ENCODE data around the gene CMSS1.
A peak's percentile ranks its signal among the peaks of the same experiment; 100 is the strongest.
"Not testable (repeated sequence)": the region's sequence is repeated elsewhere in the genome, so short reads cannot be mapped to it uniquely, and the experiment has no call there.

Gene CMSS1

GRCh38 chr3:99818818-99819217 is 1.2 kb downstream of the CMSS1 start:
- DNase-seq (ENCODE audit: low spot score): no peak

GRCh38 chr3:99823723-99824711 is 6.4 kb downstream of the CMSS1 start:
- no peak for DNase-seq (ENCODE audit: low spot score)

DNA sequence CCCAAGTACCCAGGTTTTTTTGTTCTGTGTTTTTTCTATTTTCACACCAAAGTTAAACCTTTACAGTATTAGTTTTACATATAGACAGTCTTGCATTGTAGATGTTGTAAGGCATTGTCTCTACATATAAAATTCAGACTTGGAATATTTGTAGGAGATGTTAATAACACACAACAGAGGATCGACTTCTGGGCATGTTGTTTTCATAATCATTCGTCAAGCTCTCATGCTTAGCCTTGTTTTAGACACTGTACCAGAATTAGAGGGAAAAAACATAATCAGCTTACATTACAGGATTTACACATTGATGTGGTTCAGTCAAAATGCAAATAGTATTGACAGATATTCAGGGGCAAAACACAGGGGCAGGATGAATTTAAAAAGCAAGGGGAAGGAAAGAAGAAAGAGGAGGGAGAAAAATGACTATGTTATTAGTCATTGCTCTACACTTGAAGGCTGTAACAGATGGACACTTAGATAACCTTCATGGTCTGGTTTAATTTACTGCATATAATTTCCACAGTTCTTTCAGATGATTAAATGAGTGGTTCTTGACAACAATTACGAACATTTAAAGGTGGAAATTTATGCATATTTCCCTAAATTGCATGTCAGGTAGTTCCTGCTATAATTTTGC is 7.5 kb downstream of the CMSS1 start:
- no peak for DNase-seq (ENCODE audit: low spot score)

DNA sequence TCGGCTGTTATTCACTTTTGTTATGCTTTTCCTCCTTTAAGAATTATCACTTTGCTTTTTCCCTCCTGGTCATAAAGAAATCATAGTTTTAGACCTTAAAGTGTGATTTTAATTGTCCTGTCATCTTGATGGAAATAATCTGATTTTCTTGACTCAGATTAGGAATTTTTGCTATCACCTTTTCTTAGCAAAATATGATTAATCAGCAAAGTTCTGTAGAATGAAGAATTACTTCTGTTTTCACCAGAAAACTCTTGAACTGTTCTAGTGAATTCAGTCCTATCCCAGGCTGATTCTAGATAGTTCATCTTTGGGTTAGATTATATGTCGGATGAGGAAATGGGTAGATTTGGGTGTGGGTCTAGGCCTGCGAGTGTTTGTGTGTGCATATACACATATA is 12.2 kb downstream of the CMSS1 start:
- DNase-seq (ENCODE audit: low spot score): no peak

DNA sequence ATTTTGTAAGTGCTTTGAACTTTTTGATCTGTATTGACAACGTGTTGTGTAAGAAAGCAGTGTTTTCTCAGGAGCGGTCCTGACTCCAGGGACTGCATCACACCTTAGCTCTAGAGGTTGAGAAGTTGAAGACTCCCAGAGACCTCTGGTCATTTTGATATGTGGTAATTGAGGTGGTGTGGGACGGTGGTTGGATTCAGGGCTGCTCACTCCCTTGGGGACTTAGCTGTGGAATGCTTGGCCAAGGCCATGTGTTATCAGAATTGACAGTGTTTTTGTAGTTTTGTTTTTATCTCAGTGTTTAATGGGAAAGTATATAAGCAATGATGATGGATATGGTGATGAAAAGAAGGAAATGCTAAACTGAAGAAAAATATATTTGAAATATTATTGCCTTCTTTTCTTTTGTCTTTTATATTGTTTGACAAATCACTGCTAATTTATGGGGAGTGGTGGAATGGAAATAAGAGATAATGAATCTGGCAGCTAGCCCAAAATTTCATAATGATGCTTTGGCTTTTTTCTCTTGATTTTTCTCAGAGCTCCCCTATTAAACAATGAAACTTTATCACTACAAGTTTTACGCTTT is 16.0 kb downstream of the CMSS1 start:
- DNase-seq (ENCODE audit: low spot score): no peak

GRCh38 chr3:99834211-99834957 is 16.7 kb downstream of the CMSS1 start:
- no peak for DNase-seq (ENCODE audit: low spot score)

DNA sequence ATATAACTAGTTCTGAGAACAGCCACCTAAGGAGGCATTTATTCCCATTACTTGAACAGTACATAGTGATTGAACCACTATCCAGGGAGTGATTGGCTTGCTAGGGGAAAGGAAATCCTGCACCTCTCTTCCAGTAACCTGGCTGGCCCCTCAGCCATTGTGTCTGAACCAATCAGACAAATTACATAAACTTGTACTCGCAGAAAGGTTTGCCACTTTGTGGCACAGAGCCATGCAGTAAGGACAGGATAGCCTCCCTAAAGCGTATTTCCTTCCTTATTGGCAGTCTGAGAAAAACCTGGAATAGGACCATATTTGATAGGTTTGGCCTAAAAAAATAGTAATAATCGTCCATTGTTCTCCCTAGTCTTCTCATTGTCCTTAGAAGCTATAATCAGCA is 19.0 kb downstream of the CMSS1 start:
- DNase-seq (ENCODE audit: low spot score): no peak

- no peak for DNase-seq (ENCODE audit: low spot score)
Measured at GRCh38 chr3:99837715-99838114, 20.1 kb downstream of the CMSS1 start.

- no peak for DNase-seq (ENCODE audit: low spot score)
Measured at GRCh38 chr3:99838755-99839154, 21.1 kb downstream of the CMSS1 start.

DNA sequence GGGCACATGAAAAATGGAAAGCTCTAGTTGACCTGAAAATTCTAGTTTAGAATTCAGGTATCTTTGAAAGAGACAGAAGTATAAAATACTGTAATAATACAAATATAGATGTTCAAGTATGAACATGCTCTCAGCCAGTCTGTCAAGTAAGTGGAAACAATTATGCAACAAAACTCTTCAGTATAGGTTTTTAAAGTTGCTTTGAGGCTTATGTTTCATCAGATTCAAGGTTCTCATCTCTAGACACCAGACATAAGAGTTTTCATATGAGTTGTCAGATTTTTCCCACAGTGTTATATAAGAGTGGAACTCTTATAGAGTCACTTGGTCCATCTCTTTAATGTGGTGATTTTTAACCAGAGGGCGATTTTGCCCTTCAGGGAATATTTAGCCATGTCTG is 22.0 kb downstream of the CMSS1 start:
- DNase-seq (ENCODE audit: low spot score): no peak

DNA sequence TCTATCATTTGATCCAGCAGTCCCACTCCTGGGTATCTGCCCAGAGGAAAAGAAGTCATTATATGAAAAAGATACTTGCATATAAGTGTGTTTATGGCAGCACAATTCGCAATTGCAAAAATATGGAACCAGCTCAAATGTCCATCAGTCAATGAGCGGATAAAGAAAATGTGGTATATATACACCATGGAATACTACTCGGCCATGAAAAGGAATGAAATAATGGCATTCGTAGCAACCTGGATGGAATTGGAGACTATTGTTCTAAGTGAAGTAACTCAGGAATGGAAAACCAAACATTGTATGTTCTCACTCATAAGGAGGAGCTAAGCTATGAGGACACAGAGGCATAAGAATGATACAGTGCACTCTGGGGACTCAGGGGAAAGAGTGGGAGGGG is 24.3 kb downstream of the CMSS1 start:
- DNase-seq (ENCODE audit: low spot score): not testable (repeated sequence)

GRCh38 chr3:99842826-99843589 is 25.3 kb downstream of the CMSS1 start:
- peak; percentile 9 for DNase-seq (ENCODE audit: low spot score)

DNA sequence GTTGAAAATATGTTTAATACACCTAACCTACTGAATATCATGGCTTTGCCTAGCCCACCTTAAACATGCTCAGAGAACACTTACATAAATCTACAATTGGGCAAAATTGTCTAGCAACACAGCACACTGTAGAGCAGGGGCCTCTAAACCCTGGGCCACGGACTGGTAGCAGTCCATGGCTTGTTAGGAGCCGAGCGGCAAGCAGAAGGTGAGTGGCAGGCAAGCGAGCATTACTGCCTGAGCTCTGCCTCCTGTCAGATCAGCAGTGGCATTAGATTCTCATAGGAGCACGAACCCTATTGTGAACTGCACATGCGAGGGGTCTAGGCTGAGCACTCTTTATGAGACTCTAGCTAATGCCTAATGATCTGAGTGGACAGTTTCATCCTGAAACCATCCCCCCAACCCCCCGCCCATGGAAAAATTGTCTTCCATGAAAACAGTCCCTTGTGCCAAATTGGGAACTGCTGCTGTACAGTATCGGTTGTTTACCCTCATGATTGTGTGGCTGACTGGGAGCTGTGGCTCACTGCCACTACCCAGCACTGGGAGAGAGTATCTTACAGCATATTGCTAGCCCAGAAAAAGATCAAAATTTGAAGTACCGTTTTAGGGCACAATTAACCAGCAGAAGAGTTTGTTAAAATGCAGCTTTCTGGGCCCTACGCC is 26.1 kb downstream of the CMSS1 start:
- DNase-seq (ENCODE audit: low spot score): no peak

DNA sequence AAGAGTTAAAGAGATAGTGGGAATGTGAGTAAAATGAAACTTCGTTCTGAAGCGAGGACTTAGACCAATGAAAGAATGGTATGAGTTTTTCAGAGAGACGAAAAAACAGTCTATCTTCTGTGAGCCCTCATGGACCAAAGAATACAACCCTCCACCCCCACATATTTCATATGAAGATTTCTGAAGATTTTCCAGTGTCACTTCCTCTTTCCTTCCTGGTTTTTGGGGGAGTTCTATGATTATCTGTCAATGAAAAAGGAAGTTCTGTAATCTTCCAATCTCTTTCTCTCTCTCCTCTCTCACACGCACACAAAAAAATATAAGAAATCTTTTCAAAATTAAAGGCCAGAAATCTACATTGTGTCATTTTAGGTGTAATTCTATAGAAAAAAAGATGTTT is 27.7 kb downstream of the CMSS1 start:
- DNase-seq (ENCODE audit: low spot score): no peak

DNA sequence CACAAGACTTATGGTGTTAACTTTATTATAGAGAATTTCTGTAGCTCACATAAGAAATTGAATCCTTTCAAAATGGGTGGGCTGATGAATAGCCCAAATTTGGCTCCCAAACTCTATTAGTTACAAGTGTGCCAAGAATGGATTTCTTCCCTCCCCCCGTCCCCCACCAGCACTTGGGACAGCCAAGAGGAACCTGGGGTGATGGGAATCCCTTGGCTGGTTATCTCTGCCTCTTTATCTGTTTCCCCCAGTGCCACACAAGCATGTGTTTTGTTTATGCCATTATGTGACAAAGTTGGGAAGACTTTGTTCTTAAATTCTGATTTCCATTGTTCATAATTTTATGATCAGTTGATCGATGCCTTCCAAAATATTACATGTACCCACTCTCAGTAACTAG is 28.3 kb downstream of the CMSS1 start:
- DNase-seq (ENCODE audit: low spot score): no peak

DNA sequence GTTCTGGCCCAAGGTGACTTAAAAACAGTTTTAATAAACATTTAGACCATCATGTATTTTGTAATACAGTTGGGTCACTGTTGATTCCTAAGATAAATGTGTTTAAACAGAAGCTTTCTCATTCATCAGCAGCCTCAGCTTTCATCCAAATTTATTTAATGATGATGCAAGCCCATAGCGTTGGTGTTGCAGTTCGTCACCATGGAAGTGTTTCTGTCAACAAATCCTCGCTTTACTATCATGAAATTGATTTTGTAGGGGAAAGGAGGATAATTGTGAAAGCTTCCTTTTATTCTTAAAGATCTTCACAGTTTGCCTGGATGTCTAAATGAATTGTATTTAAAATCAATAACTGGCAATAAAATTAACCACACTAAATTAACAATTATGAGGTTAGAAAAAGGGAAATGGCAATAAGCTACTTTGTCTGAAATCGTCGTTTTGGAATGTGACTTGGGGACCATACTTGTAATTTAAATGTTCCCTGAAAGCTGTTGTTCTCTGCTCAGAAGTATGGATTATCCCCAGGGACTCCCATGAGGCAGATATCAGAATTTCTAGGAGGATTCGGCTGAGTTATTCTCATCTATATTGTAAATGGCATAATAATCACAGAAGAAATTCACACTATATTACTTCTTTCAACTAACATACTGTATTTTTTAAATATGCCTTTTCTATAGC is 29.0 kb downstream of the CMSS1 start:
- no peak for DNase-seq (ENCODE audit: low spot score)

GRCh38 chr3:99848433-99848832 is 30.8 kb downstream of the CMSS1 start:
- no peak for DNase-seq (ENCODE audit: low spot score)

DNA sequence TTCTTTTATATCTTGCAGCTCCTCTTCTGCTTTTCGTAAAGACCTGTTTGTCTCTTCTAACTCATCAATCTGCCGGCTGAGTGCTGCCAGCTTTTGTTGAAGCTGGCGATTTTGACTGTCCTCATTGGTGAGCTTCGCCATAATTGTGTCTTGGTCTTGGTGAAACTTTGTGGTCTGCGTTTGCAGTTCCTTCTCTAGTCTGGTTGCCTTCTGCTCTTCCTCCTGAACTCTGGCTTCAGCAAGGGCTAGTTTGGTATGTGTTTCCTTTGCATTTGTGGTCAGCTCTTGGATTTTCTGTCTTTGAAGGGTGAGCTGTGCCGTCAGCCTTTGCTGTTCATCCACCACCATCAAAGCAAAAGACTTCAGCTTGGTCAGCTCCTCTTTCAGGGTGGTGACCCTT is 32.9 kb downstream of the CMSS1 start:
- no peak for DNase-seq (ENCODE audit: low spot score)

GRCh38 chr3:99851955-99852354 is 34.3 kb downstream of the CMSS1 start:
- DNase-seq (ENCODE audit: low spot score): no peak

DNA sequence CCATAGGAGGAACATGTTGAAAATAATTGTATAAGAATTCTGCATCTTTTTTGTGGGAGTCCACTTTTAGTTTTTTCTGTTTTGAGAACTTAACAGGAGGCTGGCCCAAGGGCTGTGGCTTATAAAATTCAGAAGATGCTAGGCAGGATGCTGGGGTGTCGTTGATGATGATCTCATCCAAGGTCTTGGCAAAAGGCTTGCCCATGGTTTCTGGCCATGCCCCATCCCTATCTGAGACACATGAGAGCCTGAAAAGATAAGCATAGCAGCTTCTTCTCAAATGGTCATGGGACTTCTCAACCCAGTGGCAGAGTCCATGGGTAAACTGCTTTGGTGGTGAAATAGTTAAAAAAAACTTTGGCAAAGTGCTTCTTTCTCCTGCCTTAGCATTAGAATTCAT is 35.2 kb downstream of the CMSS1 start:
- DNase-seq (ENCODE audit: low spot score): no peak
